PC-3 (cell line): ENCODE results near the gene ADAM22. TPM values are rescaled to one million over a fixed set of nuclear protein-coding genes. Genes with fewer than 3 reads are reported as not detected.

Experiments used
- ATAC-seq: fragments of 200-7000 bp; cut with Tn5 transposase; 2 replicates; pipeline ENCODE4 v1.9.1; 2020; ENCODE audit warnings: mild to moderate bottlenecking, moderate library complexity
- BruUV-seq: library from RNA; stranded (reverse); fragments of 400-500 nt; replicated peaks from 2 replicates; lab custom pipeline; 2021; lab: Mats Ljungman, UMichigan
- CTCF ChIA-PET: fragments of 300-600 bp; sonication (Branson Sonifier 250); formaldehyde crosslinking; loops from one replicate; lab custom pipeline; 2022; ENCODE audit warnings: antibody characterized with exemption; lab: Charles Lee
- POLR2A ChIA-PET: fragments of 300-600 bp; sonication (Branson Sonifier 250); formaldehyde crosslinking; loops from one replicate; lab custom pipeline; 2022; ENCODE audit warnings: antibody characterized with exemption; ENCODE audit not compliant: unreplicated experiment; lab: Charles Lee
- DNase-seq: peaks from one replicate; pipeline ENCODE4 v3.0.0-alpha.2; 2015
- H2AFZ ChIP-seq: fragments of 300-600 bp; sonication (generic); 2 replicates; pipeline ENCODE4 v1.6.0; 2016; ENCODE audit warnings: antibody characterized with exemption, low read length
- H3F3A ChIP-seq: fragments of 300-600 bp; sonication (generic); one replicate; pipeline ENCODE4 v1.6.0; 2017; ENCODE audit warnings: antibody characterized with exemption, low read length, control low read depth, mild to moderate bottlenecking; ENCODE audit not compliant: unreplicated experiment
- H3K27ac ChIP-seq: fragments of 300-600 bp; sonication (generic); 2 replicates; pipeline ENCODE4 v1.5.1; 2016; ENCODE audit warnings: mild to moderate bottlenecking, low read length
- H3K27me3 ChIP-seq: fragments of 300-600 bp; sonication (generic); 2 replicates; pipeline ENCODE4 v1.6.1; 2016; ENCODE audit warnings: low read length, mixed read lengths
- H3K36me3 ChIP-seq: fragments of 300-600 bp; sonication (generic); 2 replicates; pipeline ENCODE4 v1.6.1; 2016; ENCODE audit warnings: low read depth, mixed run types, low read length, mixed read lengths
- H3K4me1 ChIP-seq: fragments of 300-600 bp; sonication (generic); 2 replicates; pipeline ENCODE4 v1.5.1; 2016; ENCODE audit warnings: low read length; ENCODE audit not compliant: insufficient read depth
- H3K4me2 ChIP-seq: fragments of 300-600 bp; sonication (generic); 2 replicates; pipeline ENCODE4 v1.6.0; 2016; ENCODE audit warnings: low read length
- H3K4me3 ChIP-seq: fragments of 300-600 bp; sonication (generic); 2 replicates; pipeline ENCODE4 v1.5.1; 2016; ENCODE audit warnings: mild to moderate bottlenecking, low read length, mixed read lengths
- H3K79me2 ChIP-seq: fragments of 300-600 bp; sonication (generic); 2 replicates; pipeline ENCODE4 v1.6.1; 2017; ENCODE audit warnings: low read length, mixed read lengths
- H3K9ac ChIP-seq: fragments of 300-600 bp; sonication (generic); 2 replicates; pipeline ENCODE4 v1.6.0; 2016; ENCODE audit warnings: mild to moderate bottlenecking, low read length
- H3K9me2 ChIP-seq: fragments of 300-600 bp; sonication (generic); replicated peaks from 2 replicates; pipeline ENCODE4 v1.6.1; 2016; ENCODE audit warnings: mixed run types, low read length, mixed read lengths
- H3K9me3 ChIP-seq: fragments of 300-600 bp; sonication (generic); 2 replicates; pipeline ENCODE4 v1.6.1; 2016; ENCODE audit warnings: low read length, mixed read lengths
- H4K20me1 ChIP-seq: fragments of 300-600 bp; sonication (generic); 2 replicates; pipeline ENCODE4 v1.6.1; 2016; ENCODE audit warnings: low read length, mixed read lengths
- CTCF ChIP-seq: fragments of 300-600 bp; sonication (generic); conservative IDR thresholded peaks from 2 replicates; pipeline ENCODE4 v1.5.1; 2017; ENCODE audit warnings: antibody characterized with exemption, low read depth, mild to moderate bottlenecking, low read length
- EZH2 ChIP-seq: fragments of 300-600 bp; sonication (generic); IDR thresholded peaks from one replicate; pipeline ENCODE4 v1.6.1; 2017; ENCODE audit warnings: antibody characterized with exemption, mild to moderate bottlenecking, low read length; ENCODE audit not compliant: unreplicated experiment
- EZH2phosphoT487 ChIP-seq: fragments of 300-600 bp; sonication (generic); IDR thresholded peaks from 2 replicates; pipeline ENCODE4 v1.6.1; 2018; ENCODE audit warnings: mild to moderate bottlenecking, antibody characterized with exemption, low read length, borderline replicate concordance
- intact Hi-C: fragments of 100-400 bp; cut with micrococcal nuclease; formaldehyde crosslinking; loops from 2 replicates; pipeline ENCODE4 v1.9.0; 2023
- total RNA-seq: library from RNA; depleted of rRNA; stranded (reverse); fragments of >200 nt; gene quantifications from 2 replicates; pipeline ENCODE4 v1.2.3, GENCODE V29; 2014

Gene ADAM22
- total RNA-seq, 1 experiment from 2014 or later, result 4.4 TPM

- no peak for ATAC-seq
- Histone ChIP-seq H3K9me2 (no peaks in the 10 kb centered on the region), H3F3A (no peaks in the 10 kb centered on the region), H3K4me1 (no peaks in the 10 kb centered on the region), H3K9ac (no peak overlapping the region), H2AFZ (no peak overlapping the region), H4K20me1 (no peaks in the 10 kb centered on the region), H3K4me3 (no peak overlapping the region), H3K36me3 (no peaks in the 10 kb centered on the region), H3K79me2 (no peaks in the 10 kb centered on the region), H3K27me3 (no peaks in the 10 kb centered on the region), H3K27ac (no peak overlapping the region), H3K9me3 (no peaks in the 10 kb centered on the region), H3K4me2 (no peak overlapping the region)
- intact Hi-C loops, result loop anchor here (2.0 to 10.0 kb wide), 3 partner anchors 202 to 603 kb away; no protein-coding TSS in a partner anchor
- DNase-seq, result no peak
- TF ChIP-seq EZH2phosphoT487 (no peak), CTCF (no peak), EZH2 (no peak)
- POLR2A ChIA-PET, result no interaction called here
- CTCF ChIA-PET, result no interaction called here
- no TSS peak for BruUV-seq
Measured at GRCh38 chr7:88109612-88110011, 175.6 kb downstream of the ADAM22 start.

GRCh38 chr7:88111140-88111743, 177.2 kb downstream of the ADAM22 start:
- Histone ChIP-seq H3K4me2 (no peak overlapping the region; the same call in 1 of the 2 replicates), H3F3A (no peaks in the 10 kb centered on the region), H3K27ac (no peak overlapping the region), H2AFZ (no peak overlapping the region), H3K79me2 (no peaks in the 10 kb centered on the region), H3K9ac (no peak overlapping the region), H3K27me3 (no peaks in the 10 kb centered on the region), H4K20me1 (no peaks in the 10 kb centered on the region), H3K4me3 (no peak overlapping the region), H3K9me2 (no peaks in the 10 kb centered on the region), H3K36me3 (no peaks in the 10 kb centered on the region), H3K9me3 (no peaks in the 10 kb centered on the region), H3K4me1 (no peaks in the 10 kb centered on the region)
- ChIA-PET CTCF (interaction anchor here (0.6 to 1.0 kb wide), 2 partner anchors 58 to 205 kb away, joined by 3 to 4 read pairs; no protein-coding TSS in a partner anchor), POLR2A (no interaction called here)
- TF ChIP-seq EZH2 (no peak), CTCF (peak; percentile 74)
- BruUV-seq, result no TSS peak
- DNase-seq (peak; percentile 59), ATAC-seq (peak; percentile 53)
- intact Hi-C loops, result loop anchor here (1.0 to 10.0 kb wide), 5 partner anchors 204 to 604 kb away; no protein-coding TSS in a partner anchor

- Histone ChIP-seq H3K4me1 (no peaks in the 10 kb centered on the region), H3K27ac (no peak overlapping the region), H3K4me3 (no peak overlapping the region), H3K9me2 (no peaks in the 10 kb centered on the region), H3K9ac (no peak overlapping the region), H3K4me2 (no peak overlapping the region), H3K79me2 (no peaks in the 10 kb centered on the region), H3K9me3 (no peaks in the 10 kb centered on the region), H3K27me3 (no peaks in the 10 kb centered on the region), H3K36me3 (no peaks in the 10 kb centered on the region), H3F3A (no peaks in the 10 kb centered on the region), H4K20me1 (no peaks in the 10 kb centered on the region), H2AFZ (no peak overlapping the region)
- no peak for ATAC-seq
- no peak for DNase-seq
- TF ChIP-seq EZH2, result no peak
- no peak for TF ChIP-seq EZH2phosphoT487
- no peak for TF ChIP-seq CTCF
- POLR2A ChIA-PET, result no interaction called here
- BruUV-seq, result no TSS peak
- intact Hi-C loops, result loop anchor here (1.0 to 10.0 kb wide), 5 partner anchors 205 to 605 kb away; no protein-coding TSS in a partner anchor
- CTCF ChIA-PET, result interaction anchor here (0.6 to 1.0 kb wide), 2 partner anchors 58 to 205 kb away, joined by 3 to 4 read pairs; no protein-coding TSS in a partner anchor
Measured at GRCh38 chr7:88111954-88112471, 178.0 kb downstream of the ADAM22 start.
